Measurements from ENCODE around the gene DMD.
"Not testable (repeated sequence)": the region's sequence is repeated elsewhere in the genome, so short reads cannot be mapped to it uniquely, and the experiment has no call there.

Gene DMD

DNA sequence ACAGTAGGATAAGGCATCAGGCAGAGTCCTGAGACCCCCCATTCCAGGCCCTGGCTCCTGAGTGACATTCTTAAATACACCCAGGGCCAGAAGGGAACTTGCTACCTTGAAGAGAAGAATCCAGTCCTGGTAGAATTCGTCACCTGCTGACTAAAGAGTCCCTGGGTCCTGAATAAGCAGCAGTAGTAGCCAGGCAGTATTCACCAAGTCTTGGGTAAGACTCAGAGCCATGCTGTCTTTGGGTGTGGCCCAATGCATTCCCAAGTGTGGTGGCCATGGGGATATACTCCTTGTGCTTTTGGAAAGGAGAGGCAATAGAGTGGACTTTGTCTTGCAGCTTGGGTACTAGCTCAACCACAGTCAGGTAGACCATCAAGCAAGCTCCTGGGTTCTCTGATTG, 359.1 kb downstream of the DMD start:
- no peak for DNase-seq (ENCODE audit: low spot score)

DNA sequence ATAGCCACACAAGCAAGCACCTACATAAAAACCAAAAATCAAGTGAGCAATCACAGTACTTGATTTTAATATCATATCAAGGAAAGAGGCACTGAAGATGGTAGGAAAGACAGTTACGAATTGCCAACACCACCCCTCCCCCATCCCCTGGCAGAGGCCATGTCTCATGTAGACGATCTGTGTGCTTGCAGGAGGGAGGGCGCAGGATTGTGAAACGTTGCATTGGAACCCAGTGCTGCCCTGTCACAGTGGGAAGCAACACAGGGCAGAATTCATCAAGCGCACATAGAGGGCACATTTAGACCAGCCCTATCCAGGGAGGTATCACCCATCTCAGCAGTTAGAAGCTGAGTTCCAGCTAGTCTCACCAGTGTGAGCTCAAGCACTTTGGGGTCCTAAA, 359.8 kb downstream of the DMD start:
- no peak for DNase-seq (ENCODE audit: low spot score)

- DNase-seq (ENCODE audit: low spot score) = no peak
Measured at GRCh38 chrX:32847921-32848320, 363.4 kb downstream of the DMD start.

GRCh38 chrX:32842053-32842452, 369.3 kb downstream of the DMD start:
- DNase-seq (ENCODE audit: low spot score) = no peak

- DNase-seq (ENCODE audit: low spot score) = no peak
Measured at GRCh38 chrX:32839781-32840180, 371.6 kb downstream of the DMD start.

GRCh38 chrX:32825009-32825408, 386.3 kb downstream of the DMD start:
- DNase-seq (ENCODE audit: low spot score) = no peak

- DNase-seq (ENCODE audit: low spot score) = no peak
Measured at GRCh38 chrX:32804034-32804433, 407.3 kb downstream of the DMD start.

GRCh38 chrX:32798990-32799389, 412.4 kb downstream of the DMD start:
- no peak for DNase-seq (ENCODE audit: low spot score)

GRCh38 chrX:32788936-32789335, 422.4 kb downstream of the DMD start:
- DNase-seq (ENCODE audit: low spot score) = no peak

- no peak for DNase-seq (ENCODE audit: low spot score)
Measured at GRCh38 chrX:32780109-32780508, 431.2 kb downstream of the DMD start.

DNA sequence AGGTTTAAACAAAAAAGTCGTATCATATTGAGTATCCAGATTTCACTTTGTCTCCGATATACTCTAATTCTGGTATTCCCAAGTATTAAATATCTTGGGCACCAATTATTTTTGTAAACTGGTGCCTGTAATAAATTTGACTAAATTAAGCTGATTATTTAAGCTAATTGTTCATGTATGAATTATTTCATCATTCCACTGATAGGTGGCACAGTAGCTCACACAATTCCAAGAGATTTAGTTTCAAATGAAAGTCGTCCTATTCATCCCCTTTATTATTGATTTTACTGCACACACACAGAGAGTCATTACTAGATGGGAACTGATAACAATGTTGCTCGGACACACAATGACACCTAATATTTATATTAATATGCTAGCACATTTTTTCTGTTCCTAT, 432.4 kb downstream of the DMD start:
- peak; percentile 14 for DNase-seq (ENCODE audit: low spot score)

- DNase-seq (ENCODE audit: low spot score) = no peak
Measured at GRCh38 chrX:32774966-32775365, 436.4 kb downstream of the DMD start.

- DNase-seq (ENCODE audit: low spot score) = no peak
Measured at GRCh38 chrX:32749070-32749469, 462.3 kb downstream of the DMD start.

GRCh38 chrX:32745323-32745722, 466.0 kb downstream of the DMD start:
- no peak for DNase-seq (ENCODE audit: low spot score)

DNA sequence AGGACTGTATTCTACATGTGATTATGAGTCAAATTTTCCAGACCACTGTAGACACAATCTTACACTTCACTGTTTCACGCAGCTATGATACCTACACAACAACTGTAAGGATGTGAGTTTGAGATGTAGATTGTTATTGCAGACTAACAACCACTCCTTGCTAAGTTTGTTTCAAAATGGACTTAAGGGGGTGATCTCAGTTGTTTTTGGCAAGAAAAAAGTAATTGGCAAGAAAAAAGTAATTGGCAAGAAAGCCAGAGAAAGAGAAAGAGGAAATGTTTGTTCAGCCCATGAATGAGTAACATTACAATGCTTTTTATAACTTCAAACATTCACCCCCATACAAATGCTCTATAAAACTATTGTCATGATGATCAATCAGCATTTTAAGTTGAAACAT, 466.4 kb downstream of the DMD start:
- no peak for DNase-seq (ENCODE audit: low spot score)

GRCh38 chrX:32741910-32742309, 469.4 kb downstream of the DMD start:
- DNase-seq (ENCODE audit: low spot score) = no peak

- DNase-seq (ENCODE audit: low spot score) = no peak
Measured at GRCh38 chrX:32708542-32708941, 502.8 kb downstream of the DMD start.

GRCh38 chrX:32705385-32705784, 506.0 kb downstream of the DMD start:
- DNase-seq (ENCODE audit: low spot score) = not testable (repeated sequence)

DNA sequence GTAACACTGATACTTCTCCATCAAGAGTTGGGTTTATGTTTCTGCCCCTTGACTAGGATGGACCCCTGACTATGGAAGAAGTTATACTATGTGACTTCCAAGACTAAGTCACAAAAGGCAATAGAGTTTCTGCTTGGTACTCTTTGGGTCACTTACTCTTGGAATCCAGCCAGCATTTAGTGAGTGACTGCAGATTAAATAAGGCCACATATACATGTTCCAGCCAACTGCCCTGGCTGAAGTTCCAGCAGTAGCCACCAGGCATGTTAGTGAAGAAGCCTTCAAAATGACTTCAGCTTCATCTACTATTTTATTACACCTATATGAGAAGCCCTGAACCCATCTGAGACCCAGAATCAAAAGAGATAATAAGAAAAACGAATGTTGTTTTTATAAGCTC, 524.0 kb downstream of the DMD start:
- DNase-seq (ENCODE audit: low spot score) = no peak

DNA sequence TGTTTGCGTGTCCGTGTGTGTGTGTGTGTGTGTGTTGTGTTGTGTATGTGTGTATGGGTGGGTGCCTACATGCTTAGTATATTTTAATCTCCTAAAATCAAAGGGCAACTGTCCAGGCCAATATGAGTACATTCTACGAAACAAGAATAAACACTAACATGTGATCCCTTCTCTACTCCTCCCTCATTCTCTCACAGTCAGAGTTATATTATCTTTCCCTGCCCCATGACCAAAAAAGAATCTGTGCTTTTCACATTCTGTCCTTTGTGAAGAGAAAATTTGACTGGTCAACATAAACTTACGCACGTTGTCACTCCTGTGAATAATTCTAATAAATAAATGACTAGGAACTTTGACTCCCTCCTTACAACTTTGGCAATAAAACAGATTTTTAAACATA, 532.9 kb downstream of the DMD start:
- no peak for DNase-seq (ENCODE audit: low spot score)

GRCh38 chrX:32673193-32673592, 538.2 kb downstream of the DMD start:
- DNase-seq (ENCODE audit: low spot score) = peak; percentile 36

GRCh38 chrX:32662516-32662915, 548.8 kb downstream of the DMD start:
- no peak for DNase-seq (ENCODE audit: low spot score)

DNA sequence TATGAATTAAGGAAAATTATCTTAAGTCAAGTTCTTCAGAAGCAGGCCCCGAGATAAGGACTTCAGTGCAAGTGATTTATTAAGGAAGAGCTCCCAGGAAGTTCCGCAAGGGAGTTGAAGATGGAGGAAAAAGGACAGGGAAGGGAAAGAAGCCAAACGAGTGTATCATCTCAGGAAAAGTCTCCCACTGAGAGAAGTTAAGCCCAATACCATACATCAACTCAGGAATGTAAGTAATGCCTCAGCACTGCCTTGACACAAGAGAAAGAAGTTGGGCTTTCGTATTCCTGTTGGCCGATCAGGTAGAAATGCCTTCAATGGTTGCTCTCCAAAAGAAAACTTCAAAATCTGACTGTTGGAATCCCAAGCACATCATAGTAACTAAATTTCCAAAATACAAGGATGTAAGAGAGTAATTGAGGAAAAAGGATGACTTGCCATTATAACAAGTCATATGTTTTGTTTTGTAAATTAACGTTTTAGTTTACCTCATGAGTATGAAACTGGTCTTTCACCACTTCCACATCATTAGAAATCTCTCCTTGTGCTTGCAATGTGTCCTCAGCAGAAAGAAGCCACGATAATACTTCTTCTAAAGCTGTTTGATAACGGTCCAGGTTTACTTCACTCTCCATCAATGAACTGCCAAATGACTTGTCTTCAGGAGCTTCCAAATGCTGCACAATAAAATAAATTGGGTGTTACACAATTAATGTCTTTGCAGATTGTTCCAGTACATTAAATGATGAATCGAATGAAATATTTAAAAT, 566.7 kb downstream of the DMD start:
- no peak for DNase-seq (ENCODE audit: low spot score)

DNA sequence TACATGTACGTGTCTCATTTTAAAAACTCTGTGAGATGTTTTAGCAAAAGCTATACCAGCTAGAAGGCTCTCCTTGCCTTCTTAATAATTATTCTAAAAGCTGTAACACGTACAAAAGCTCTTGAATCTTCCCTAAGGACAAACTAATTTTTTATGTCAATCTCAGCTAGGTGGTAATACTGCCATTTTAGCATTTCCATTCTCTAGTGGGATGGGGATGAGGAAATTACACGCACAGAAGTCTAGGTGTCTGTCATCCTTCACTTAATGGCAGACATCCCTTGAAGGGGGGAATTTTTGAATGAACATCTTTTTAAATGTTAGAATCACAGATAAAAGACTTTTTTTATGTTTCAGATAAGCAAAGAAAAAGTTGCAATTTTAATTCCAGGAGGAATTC, 569.1 kb downstream of the DMD start:
- no peak for DNase-seq (ENCODE audit: low spot score)

Data from globus pallidus (tissue), 1 donor.